Measurements from ENCODE around the gene NEURL1. TPM values are rescaled to one million over a fixed set of nuclear protein-coding genes. Genes with fewer than 3 reads are reported as not detected.

Gene NEURL1
- polyA plus RNA-seq, 1 donor = 40.5 TPM

DNA sequence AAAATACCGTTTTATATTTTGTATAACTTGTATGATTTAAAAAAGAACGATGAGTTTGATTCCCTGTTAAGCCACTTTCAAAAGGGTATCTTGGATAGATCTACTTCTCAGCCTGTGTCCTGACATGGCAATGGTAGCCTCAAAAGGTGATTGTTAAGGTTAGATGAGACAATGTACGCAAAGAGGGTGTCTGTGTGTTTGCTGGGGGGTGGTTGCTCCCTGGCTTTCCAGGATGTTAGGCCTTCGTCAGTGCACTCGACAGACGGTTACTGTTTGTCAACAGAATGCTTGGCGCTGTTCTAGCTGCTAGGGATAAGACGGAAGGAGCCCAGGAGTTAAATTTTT lies 90.3 kb downstream of the NEURL1 start:
- no peak for DNase-seq (ENCODE audit: low read depth)

DNA sequence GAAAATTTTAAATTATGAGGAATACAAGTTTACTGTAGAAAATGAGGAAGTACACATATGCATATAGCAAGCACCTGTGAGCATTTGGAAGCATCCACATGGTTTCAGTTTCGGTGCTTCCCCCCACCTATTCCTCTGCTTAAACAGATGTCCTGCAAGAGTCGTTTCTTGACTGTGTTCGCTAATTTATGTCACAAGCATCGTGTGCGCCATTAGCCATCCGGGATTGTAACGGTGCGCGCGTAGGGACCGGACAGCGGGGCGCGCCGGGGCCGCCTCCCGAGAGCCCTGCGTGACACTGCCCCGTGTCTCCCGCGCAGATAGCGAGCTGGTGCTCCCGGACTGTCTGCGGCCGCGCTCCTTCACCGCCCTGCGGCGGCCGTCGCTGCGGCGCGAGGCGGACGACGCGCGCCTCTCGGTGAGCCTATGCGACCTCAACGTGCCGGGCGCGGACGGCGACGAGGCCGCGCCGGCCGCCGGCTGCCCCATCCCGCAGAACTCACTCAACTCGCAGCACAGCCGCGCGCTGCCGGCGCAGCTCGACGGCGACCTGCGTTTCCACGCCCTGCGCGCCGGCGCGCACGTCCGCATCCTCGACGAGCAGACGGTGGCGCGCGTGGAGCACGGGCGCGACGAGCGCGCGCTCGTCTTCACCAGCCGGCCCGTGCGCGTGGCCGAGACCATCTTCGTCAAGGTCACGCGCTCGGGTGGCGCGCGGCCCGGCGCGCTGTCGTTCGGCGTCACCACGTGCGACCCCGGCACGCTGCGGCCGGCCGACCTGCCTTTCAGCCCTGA lies 90.9 kb downstream of the NEURL1 start:
- peak; percentile 57 for DNase-seq (ENCODE audit: low read depth)

DNA sequence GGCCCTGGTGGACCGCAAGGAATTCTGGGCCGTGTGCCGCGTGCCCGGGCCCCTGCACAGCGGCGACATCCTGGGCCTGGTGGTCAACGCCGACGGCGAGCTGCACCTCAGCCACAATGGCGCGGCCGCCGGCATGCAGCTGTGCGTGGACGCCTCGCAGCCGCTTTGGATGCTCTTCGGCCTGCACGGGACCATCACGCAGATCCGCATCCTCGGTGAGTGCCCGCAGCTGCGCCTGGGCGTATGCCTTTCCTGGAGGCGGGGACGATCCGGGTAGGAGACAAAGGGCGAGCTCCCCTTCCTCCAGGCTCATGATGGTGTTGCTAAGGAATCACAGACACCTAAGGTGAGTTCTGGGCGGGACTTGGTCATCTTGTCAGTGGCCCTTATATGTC lies 91.5 kb downstream of the NEURL1 start:
- no peak for DNase-seq (ENCODE audit: low read depth)

DNA sequence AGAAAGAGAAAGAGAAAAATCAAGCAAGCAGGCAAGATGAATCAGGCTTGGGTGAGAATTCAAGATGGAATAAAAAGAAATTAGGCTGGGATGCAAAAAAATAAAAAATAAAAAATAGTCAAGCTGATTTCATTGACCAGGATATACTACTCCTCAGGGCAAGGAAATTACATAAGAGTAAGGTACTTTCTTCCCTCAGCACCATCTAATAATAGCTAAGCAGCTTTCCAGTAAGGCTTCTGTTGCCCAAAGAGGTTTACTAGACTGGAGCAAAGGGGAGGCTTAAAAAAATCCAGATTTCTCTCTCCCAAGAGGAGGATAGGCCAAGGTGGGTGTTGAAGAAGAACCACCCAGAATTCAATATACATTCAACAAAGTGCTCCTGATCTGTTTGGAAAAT lies 93.6 kb downstream of the NEURL1 start:
- DNase-seq (ENCODE audit: low read depth) = no peak

DNA sequence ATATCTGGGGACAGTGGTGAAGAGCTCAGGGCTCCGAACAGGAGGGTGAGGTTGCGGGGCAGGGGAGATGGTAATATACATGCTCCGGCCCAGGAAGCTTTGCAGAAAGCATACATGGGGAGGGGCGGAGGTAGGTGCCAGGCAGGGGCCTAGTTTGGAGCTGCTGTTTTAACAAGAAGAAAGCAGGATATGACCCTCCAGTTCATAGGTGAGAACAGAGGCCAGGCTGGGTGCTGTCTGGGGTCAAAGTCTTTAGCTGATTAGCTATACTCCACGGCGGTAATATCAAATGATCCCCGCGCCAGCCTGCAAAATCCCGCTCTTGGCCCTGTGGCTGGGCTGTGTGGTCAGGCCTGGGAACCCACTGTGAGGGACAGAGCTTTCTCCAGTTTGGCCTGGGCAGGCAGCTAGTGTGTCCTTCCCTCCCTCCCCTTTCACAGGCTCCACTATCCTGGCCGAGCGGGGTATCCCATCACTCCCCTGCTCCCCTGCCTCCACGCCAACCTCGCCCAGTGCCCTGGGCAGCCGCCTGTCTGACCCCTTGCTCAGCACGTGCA lies 95.6 kb downstream of the NEURL1 start:
- no peak for DNase-seq (ENCODE audit: low read depth)

DNA sequence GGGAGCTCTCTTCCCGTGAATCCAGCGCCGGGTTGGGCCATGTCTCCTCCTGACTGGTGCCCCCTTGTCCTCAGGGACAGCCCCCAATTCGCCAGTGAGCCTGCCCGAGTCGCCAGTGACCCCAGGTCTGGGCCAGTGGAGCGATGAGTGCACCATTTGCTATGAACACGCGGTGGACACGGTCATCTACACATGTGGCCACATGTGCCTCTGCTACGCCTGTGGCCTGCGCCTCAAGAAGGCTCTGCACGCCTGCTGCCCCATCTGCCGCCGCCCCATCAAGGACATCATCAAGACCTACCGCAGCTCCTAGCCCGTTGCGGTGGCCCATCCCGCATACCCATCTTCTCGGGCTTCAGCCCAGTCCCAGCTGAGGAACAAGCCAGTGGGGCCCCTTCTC lies 96.6 kb downstream of the NEURL1 start:
- DNase-seq (ENCODE audit: low read depth) = no peak

DNA sequence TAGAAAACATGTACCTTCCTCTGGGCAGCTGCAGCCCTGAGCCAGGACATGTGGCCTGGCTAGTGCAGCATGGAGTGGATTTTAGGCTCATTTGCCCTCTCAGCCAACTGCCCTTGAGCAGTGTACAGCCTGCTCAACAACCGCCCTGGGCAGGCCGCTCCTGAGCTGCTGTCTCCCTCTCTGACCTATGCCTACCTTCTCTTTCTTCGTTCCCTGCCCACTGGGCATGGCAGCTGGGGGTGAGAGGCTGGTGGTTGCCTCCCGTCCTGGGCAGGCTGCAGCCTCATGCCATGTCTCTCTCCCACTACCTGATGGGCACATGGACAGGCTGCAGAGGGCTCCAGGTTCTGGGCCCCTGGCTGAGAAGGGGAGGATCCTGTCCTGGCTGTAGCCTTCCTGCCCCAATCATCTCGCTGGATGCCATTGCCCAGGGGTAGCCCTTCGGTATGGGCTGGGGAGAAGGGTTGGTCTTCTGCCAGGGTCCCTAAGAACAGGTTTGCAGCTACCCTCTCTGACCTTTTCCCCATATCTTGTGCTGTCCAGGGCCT lies 97.3 kb downstream of the NEURL1 start:
- DNase-seq (ENCODE audit: low read depth) = no peak

DNA sequence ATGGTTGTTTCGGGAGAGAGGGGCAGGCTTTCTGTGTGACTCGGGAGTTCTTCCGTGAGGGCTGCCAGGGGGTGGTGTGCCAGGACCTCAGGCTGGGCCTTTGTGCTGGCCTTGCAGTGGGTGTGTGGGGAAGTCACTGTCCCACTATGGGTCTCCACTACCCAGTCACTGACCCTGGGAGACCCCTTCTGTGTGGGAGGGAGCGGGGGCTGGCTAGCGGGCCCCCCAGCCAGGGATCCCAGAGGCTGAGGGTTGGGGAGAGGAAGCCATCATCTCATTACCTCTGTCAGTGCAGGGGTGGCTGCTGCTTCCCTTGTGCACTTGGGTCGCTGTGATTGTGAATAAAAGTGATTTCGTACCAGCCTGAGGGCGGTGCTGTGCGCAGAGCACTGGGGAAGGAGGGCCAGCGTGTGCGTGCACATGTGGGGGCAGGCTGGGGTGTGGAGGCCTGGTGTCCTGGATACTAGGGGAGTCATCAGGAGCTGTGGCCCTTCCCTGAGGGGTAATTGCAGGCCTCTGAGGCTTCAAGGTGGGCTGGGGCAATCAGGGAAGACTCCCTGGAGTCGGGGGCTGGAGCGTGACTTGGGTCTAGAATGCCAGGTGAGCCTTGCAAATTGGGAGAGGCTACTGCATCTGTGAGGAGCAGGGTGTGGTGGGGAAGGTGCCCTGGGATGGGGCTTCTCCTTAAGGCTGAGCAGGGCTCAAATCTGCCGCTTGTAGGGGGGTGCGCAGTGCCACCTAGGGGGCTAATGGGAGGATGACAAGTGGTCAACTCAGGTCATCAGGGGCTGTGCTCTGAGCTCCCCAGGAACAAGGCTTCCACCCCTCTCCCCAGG lies 98.9 kb downstream of the NEURL1 start:
- DNase-seq (ENCODE audit: low read depth) = no peak

DNA sequence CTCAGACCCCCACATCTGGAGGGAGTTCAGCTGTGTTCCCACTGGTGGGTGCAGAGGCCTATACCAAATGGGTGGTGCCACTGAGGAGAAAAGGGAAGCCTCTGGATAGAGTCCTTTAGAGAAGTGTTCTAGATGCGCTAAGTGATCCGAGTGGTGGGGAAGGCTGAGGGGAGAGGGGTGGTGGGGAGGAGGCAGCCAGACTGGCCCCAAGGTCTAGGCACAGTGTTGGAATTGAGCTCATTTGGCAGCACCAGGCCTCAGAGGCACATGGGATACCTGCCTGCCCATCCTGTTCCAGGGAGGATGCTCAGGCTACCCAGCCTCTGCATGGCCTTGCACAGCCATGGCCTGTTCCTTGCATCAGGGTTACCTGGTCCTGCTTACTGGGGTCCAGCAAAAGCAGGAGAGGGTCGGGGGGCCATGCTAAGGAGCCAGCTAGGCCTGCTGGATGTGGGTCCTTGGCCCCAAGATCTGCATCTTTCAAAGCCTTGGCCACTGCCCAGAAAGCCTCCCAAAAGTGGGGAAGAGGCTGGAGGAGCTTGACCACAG lies 99.6 kb downstream of the NEURL1 start:
- no peak for DNase-seq (ENCODE audit: low read depth)

DNA sequence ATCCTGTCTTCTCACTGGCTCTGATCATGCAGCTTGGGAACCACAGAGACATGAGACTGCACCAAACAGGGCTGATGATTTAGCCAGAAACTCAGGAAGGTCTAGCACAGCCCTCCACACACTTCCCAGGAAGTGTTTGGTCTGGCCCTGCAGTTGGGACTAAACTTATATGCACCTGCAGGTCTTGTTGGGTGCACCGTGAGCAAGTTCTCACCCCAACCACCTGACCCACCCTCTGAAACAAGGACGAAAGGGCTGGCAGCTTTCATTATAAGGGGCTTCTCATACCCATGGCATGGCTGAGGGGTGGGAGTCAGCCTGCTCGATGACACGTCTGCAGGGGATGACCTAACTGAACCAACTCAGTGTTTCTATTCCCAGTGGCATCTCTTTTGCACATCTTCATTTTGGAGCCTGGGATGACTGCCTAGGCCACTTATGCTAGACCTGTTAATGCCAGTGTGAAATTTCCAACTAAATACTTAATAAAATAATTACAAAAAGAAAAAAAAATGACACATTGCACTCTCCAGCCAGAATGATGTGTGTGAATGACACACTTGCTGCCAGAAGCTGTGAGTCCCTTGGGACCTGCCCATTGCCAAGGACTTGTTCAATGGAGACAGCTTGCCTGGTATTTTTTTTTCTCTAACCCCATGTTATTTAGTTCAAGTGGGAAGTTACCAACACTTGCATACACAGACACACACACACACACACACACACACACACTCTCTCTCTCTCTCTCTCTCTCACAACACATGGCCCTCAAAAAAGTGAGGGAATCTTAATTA lies 102.6 kb downstream of the NEURL1 start:
- DNase-seq (ENCODE audit: low read depth) = no peak

DNA sequence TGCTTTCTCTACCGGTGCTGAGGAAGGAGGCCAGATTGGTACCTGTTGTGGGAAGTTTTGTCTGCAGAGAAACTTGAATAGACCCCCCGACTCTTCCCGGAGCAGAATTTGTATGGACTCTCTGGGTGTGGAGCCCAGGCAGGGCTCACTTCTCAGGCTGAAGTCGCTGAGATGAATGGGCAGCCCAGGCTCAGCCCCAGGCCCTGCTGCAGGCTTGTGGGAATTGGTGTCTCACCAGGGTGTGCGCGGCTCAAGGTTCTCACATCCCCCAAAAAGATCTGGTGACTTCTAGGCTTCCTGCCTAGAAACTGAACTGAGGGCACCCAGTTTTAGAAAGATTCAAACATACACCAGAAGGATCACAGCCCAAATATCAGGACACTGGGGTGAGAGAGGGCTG lies 103.5 kb downstream of the NEURL1 start:
- no peak for DNase-seq (ENCODE audit: low read depth)

DNA sequence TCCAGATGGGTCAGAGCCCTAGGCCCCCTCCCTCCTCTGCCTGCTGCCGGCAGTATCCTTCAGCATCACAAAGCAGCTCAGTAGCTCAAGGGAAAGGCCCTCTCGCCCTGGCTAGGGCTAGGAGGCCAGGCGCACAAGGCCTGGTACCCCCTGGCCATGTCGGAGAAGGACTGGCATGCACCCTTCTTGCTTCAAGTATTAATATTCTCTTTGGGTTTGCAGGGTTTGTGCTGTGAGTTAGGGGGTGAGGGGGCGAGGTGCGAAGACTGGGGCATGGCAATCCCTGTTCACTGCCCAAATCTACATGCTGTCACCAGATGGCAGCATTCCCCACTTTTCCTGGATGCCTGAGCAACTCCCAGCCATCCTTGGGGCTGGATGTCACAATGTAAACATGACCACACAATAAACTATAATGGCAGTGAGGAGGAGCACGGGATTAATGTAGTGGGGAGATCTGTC lies 105.2 kb downstream of the NEURL1 start:
- peak; percentile 56 for DNase-seq (ENCODE audit: low read depth)

DNA sequence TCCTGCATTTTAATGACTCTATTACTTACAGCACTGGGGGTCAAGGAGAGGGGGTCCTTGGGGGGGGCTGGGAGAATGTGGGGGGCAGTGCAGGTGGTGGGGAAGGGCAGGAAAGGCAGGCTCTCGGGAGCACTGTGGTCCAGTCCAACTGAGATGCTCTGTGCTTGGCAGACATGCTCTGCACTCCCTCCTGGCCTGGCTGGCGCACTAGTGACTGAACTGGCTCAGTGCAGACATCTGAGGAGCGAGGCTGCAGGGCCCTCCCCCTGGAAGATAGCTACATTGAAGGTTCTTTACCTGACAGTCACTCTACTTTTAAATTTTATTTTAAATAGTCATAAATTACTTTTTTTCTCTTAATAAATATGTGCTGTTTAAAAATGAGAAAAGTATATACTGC lies 105.7 kb downstream of the NEURL1 start:
- no peak for DNase-seq (ENCODE audit: low read depth)

DNA sequence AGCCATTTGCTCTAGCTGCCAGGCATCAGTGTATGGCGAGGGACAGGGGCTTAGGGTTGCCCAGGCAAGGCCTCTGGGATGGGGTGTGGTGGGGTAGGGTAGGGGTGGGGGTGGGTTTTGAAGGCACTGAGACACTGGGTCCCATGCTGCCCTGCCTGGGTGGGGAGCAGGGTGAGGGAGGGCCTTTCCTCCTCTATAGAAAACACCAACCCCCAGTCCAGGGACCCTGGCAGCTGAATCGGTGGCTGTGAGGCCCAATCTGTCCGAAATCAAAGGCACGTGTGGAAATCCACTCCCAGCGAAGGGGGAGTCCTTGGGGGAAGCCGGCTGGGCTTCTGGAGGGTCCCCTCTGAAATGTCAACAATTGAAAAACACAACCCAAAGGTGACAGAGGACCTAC lies 106.4 kb downstream of the NEURL1 start:
- no peak for DNase-seq (ENCODE audit: low read depth)

DNA sequence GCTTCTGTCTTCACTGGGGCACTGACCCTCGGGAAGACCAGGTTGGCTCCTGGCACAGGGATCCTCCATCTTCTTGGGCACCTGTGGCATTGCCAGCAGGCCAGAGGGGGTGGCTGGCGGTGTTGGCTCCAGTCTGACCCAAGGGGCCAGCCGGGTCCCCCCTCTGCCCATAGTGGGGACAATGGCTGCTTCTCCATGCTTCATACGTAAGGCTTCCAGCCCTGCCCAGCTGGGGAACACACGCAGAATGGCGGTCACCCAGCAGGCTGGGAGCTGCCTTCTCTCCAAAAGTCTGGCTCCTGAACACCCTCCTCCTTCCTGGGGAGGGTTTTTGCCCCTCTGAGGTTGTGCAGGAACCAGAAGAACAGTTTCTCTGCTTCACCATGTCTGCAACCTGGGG lies 106.8 kb downstream of the NEURL1 start:
- DNase-seq (ENCODE audit: low read depth) = no peak

DNA sequence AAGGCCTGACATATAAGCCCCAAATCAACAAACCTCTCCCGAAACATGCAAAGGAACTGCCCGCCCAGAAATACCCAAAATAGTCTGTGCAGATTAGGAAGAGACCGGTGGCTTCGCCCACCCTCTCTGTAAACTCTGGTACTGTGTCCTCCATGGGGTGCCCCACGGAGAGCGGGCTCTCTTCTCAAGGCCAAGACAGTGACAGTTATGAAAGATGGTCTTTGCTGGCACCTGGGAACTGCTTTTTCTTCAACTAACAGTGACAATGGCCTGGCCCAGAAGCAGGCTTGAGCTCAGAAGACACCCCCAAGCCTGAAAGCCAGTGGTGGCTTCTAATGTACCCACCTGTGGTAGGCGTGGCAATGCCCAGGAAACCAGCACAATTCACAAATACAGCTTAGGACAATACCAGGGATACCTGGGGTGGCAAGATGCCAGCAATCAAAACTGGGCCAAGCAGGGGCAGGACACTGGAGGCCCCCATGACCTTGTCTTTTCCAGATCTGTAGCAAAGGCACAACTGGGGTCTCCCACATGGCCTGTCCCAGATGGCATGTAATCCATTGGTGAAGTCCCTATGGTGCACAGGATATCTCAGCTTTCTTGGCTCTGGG lies 107.6 kb downstream of the NEURL1 start:
- no peak for DNase-seq (ENCODE audit: low read depth)

DNA sequence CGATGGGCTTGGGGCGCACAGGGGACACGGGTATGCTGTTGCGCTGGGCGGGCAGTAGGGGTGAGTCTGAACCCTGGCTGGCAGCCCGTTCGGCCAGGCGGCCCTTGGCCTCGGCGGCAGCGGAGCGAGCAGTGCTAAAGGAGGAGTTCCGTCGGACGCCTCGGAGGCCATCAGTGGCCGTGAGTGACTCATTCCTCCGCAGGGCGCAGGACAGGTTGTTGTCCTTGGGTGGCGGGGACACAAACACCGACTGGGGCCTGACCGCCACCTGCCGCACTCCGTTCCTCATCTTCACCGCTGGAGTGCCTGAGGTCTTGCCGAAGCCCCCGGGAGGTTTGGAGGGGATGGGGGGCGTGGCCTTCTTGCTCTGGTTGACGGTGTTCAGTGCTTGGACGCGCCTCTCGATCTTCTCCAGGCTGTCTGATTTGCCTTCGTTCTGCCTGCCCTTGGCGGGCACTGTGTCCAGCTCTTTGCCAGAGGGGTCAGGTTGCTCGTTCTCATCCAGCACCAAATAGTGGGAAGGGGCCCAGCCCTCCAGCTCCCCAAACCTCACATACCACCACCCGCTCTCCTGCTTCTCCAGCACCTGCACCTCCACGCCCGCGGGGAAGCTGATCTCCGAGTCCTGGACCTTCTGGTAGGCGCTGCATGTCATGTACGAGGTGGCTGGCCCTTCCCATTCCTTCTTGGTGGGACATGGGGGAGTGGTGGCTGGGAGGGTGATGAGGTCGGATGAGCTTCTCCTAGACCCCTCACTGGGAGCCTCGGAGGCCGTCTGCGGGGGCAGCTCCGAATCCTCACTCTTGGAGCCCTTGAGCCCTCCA lies 108.7 kb downstream of the NEURL1 start:
- DNase-seq (ENCODE audit: low read depth) = no peak

DNA sequence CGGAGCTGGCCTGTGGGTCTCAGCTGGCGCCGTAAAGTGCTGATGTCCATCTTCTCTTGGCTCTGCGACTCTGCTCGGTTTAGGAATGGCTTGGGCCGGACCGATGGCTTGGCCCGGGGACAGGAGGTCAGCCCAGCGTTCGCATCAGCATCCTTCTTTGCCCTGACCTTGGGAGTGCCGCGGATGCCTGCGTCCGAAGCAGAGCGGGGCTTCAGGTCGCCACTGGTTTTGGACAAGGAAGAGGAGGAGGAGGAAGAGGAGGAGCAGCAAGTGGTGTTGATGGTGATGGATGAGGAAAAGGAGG lies 109.3 kb downstream of the NEURL1 start:
- DNase-seq (ENCODE audit: low read depth) = no peak

DNA sequence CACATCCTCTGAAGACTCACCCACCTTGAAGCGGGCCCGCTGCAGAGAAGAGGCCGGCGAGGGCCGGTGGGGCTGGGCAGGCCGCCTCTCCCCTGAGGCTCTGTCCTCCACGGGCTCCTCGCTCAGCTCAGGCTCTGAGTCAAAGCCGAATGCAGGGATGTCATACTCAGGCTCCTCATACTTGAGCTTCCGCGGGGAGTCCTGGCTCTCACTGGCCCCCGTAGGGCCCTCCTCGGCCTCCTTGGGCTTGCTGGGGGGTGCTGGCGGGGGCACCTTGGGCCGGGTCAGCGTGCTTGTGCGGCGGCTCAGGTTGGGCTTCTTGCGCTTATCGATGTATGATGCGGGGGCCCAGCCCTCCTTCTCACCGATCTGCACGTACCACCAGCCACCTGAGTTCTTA lies 109.9 kb downstream of the NEURL1 start:
- DNase-seq (ENCODE audit: low read depth) = no peak

DNA sequence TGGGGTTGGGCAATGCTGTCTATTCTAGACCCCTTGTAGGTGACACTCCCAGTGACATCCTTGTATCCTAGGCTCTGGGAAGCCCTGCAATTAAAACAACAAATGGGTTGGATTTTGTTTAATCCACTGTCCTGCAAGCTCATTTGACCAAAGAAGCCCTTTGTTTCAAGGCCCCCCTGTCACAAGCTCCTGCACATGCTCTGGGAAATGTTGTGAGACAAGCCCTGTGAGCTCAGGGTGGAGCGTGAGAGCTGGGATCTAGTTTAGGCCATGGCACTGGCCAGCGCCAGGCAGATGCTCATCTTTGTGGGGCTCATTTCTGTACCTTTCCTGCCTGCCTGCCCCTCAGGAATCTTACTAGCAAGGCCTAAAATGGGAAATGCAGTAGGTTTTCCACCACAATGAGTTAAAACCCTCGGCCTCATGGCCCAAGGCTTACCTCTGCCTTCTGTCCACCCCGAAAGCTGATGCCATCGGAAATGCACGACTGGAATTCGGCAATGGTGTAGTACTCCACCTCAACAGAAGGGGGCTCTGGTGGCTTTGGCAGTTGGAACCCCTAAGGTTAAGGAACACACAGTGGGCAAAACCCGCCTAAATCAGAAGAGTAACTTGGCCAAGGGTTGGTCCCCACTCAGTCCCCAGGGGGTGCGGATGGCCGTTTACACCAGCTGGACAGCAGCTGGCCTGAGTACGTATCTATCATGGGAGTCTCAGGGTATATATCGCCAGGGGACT lies 112.0 kb downstream of the NEURL1 start:
- no peak for DNase-seq (ENCODE audit: low read depth)

All from forelimb muscle (tissue), 1 donor.